ENCODE data around the gene TEKT1. TPM values are rescaled to one million over a fixed set of nuclear protein-coding genes. Genes with fewer than 3 reads are reported as not detected.

Gene TEKT1
- total and polyA plus RNA-seq, 10 donors = not detected

DNA sequence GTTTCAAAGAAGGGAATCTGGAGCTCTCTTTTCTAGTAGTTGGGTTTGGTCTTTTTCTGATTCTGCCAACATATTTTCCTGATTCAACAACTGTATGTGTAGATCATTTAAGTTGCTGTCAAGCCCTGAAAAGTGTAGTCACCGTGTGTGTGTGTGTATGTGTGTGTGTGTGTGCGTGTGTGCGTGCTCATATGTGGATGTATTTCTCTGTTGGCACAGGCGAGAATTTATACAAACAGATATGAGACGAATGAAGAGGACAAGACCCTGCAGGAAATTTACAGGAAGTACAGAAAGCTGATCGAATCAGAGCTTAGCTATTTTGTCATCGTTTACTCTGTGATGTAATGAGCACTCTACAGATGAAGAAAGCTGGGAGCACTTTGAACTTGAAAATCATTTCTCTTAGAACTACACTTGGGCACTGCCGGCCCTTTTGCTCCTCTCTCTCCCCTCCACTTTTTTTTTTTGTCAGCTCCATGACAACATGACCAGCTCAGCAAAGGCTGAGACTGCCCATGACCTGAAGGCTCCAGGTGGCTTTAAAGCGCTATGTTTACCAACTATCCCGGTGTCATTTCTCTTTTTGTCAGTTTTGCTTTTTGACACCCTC lies 44.3 kb downstream of the TEKT1 start:
- no peak overlapping the region for H3K4me3 ChIP-seq
- DNase-seq = no peak
- no peaks in the 10 kb centered on the region for H3K36me3 ChIP-seq
- TF ChIP-seq POLR2AphosphoS5 (IDR thresholded peaks at IDR 0.05) = no peak
- TF ChIP-seq POLR2A (IDR thresholded peaks at IDR 0.05) = no peak
- TF ChIP-seq, protein P1, sequence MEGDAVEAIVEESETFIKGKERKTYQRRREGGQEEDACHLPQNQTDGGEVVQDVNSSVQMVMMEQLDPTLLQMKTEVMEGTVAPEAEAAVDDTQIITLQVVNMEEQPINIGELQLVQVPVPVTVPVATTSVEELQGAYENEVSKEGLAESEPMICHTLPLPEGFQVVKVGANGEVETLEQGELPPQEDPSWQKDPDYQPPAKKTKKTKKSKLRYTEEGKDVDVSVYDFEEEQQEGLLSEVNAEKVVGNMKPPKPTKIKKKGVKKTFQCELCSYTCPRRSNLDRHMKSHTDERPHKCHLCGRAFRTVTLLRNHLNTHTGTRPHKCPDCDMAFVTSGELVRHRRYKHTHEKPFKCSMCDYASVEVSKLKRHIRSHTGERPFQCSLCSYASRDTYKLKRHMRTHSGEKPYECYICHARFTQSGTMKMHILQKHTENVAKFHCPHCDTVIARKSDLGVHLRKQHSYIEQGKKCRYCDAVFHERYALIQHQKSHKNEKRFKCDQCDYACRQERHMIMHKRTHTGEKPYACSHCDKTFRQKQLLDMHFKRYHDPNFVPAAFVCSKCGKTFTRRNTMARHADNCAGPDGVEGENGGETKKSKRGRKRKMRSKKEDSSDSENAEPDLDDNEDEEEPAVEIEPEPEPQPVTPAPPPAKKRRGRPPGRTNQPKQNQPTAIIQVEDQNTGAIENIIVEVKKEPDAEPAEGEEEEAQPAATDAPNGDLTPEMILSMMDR (IDR thresholded peaks at IDR 0.05 in 8 of 11, conservative IDR thresholded peaks at IDR 0.05 in 3 of 11) = no peak
- H3K27me3 ChIP-seq (replicated peaks in 1 of 7) = peaks cover 0 to 50% (median 9%) of the 10 kb centered on the region in 7 donors
- no peaks in the 10 kb centered on the region for H3K4me1 ChIP-seq
- 51 to 65% (median 56%) methylated on average over 10 of the region's 10 CpGs for WGBS, 5 donors
- intact Hi-C loops (cut with DNase I; ENCODE audit: low total_unique reads) = no loop called here
- no peak overlapping the region for H3K27ac ChIP-seq
- H3K9me3 ChIP-seq = peaks cover 0 to 26% (median 4%) of the 10 kb centered on the region in 8 donors

DNA sequence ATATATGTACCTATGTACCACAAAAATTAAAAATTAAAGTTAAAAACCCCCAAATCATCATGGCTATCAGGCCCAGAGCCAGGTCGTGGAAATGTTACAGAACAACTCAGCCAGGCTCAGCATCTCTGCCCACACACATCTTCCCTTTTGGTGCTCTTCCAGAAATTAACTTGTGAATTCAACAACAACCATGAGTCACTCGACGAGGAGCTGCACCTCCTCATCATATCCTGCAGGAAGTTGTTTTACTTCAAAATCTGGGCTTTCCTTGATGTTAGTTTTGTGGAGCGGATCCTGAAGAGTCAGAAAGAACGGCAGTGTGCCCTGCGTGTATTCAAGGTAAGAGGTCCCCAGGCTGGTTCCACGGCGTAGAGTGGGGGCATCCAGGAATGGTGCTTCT lies 44.9 kb downstream of the TEKT1 start:
- 55 to 68% (median 62%) methylated on average over 8 of the region's 8 CpGs for WGBS, 5 donors
- intact Hi-C loops (cut with DNase I; ENCODE audit: low total_unique reads) = no loop called here
- Histone ChIP-seq H3K36me3 (no peaks in the 10 kb centered on the region), H3K4me1 (no peaks in the 10 kb centered on the region), H3K27me3 (replicated peaks in 1 of 7) (peaks cover 0 to 48% (median 9%) of the 10 kb centered on the region in 7 donors), H3K27ac (no peak overlapping the region), H3K4me3 (no peak overlapping the region), H3K9me3 (peaks cover 0 to 28% (median 4%) of the 10 kb centered on the region in 8 donors)
- no peak for TF ChIP-seq POLR2AphosphoS5 (IDR thresholded peaks at IDR 0.05)
- no peak for TF ChIP-seq POLR2A (IDR thresholded peaks at IDR 0.05)
- TF ChIP-seq, protein P1 (IDR thresholded peaks at IDR 0.05 in 8 of 11, conservative IDR thresholded peaks at IDR 0.05 in 3 of 11) = no peak
- no peak for DNase-seq

GRCh38 chr17:6782244-6782643 lies 49.3 kb downstream of the TEKT1 start:
- Histone ChIP-seq H3K36me3 (no peaks in the 10 kb centered on the region), H3K4me3 (no peak overlapping the region), H3K27ac (no peak overlapping the region), H3K27me3 (replicated peaks in 1 of 7) (peaks cover 0 to 33% (median 0%) of the 10 kb centered on the region in 7 donors), H3K9me3 (peaks cover 0 to 31% (median 4%) of the 10 kb centered on the region in 8 donors), H3K4me1 (no peaks in the 10 kb centered on the region)
- no peak for DNase-seq
- WGBS, 5 donors = 71 to 89% (median 73%) methylated on average over 4 of the region's 4 CpGs
- TF ChIP-seq, protein P1 (IDR thresholded peaks at IDR 0.05 in 8 of 11, conservative IDR thresholded peaks at IDR 0.05 in 3 of 11) = no peak
- no peak for TF ChIP-seq POLR2A (IDR thresholded peaks at IDR 0.05)
- no peak for TF ChIP-seq POLR2AphosphoS5 (IDR thresholded peaks at IDR 0.05)
- intact Hi-C loops (cut with DNase I; ENCODE audit: low total_unique reads) = no loop called here

GRCh38 chr17:6780886-6781285 lies 50.6 kb downstream of the TEKT1 start:
- Histone ChIP-seq H3K9me3 (peaks cover 0 to 34% (median 6%) of the 10 kb centered on the region in 8 donors), H3K27me3 (replicated peaks in 1 of 7) (peaks cover 0 to 40% (median 0%) of the 10 kb centered on the region in 7 donors), H3K4me1 (peaks cover 0 to 4% (median 2%) of the 10 kb centered on the region in 6 donors), H3K27ac (no peak overlapping the region), H3K4me3 (no peak overlapping the region), H3K36me3 (no peaks in the 10 kb centered on the region)
- 17 to 54% (median 23%) methylated on average over 3 of the region's 3 CpGs for WGBS, 5 donors
- intact Hi-C loops (cut with DNase I; ENCODE audit: low total_unique reads) = no loop called here
- no peak for DNase-seq
- no peak for TF ChIP-seq POLR2A (IDR thresholded peaks at IDR 0.05)
- TF ChIP-seq, protein P1 (IDR thresholded peaks at IDR 0.05 in 8 of 11, conservative IDR thresholded peaks at IDR 0.05 in 3 of 11) = no peak
- TF ChIP-seq POLR2AphosphoS5 (IDR thresholded peaks at IDR 0.05) = no peak
